Pancreas (tissue), 10 donors: ENCODE measurements around the gene TAGAP. TPM values are rescaled to one million over a fixed set of nuclear protein-coding genes. Genes with fewer than 3 reads are reported as not detected.
"Not testable (repeated sequence)": the region's sequence is repeated elsewhere in the genome, so short reads cannot be mapped to it uniquely, and the experiment has no call there.

ENCODE experiments used
- ATAC-seq, 4 donors: fragments of 200-7000 bp; cut with Tn5 transposase; one replicate each; pipeline versions ENCODE4 v1.8.0 to v1.9.1; 2020; ENCODE audit warnings: mild to moderate bottlenecking in 4 of 4, moderate library complexity in 4 of 4
- DNase-seq, 6 donors: peaks; one replicate each; pipeline ENCODE4 v3.0.0-alpha.2; 2020
- FAIRE-seq: peaks from 2 replicates; lab custom pipeline; 2012; peaks lifted over from hg19 to GRCh38; lab: Jason Lieb, UNC
- H3K27ac ChIP-seq, 4 donors: fragments of 200-600 bp; sonication (generic); 1 replicate in 3 of 4; 2 replicates in 1 of 4; pipeline versions ENCODE4 v1.5.0 to v1.8.0; 2020
- H3K27me3 ChIP-seq, 4 donors: fragments of 200-600 bp; one replicate each; pipeline ENCODE4 v1.8.0; 2021
- H3K36me3 ChIP-seq, 3 donors: fragments of 200-600 bp; sonication (generic) in 1 of 3; one replicate each; pipeline versions ENCODE4 v1.5.0 to v1.8.0; 2020 to 2021
- H3K4me1 ChIP-seq, 3 donors: fragments of 200-600 bp; one replicate each; pipeline ENCODE4 v1.8.0; 2021
- H3K4me3 ChIP-seq, 4 donors: fragments of 200-600 bp; sonication (generic) in 2 of 4; one replicate each; pipeline versions ENCODE4 v1.5.0 to v1.8.0; 2020 to 2021
- H3K9me3 ChIP-seq, 4 donors: fragments of 200-600 bp; one replicate each; pipeline ENCODE4 v1.8.0; 2021
- WGBS, 2 donors: extraction: QIAGEN DNeasy Blood & Tissue Kit; methylation state at CpG; one replicate each; pipeline ENCODE4 v1.1.7; 2013; 5-methylcytosine and 5-hydroxymethylcytosine counted together
- intact Hi-C, 3 donors: fragments of 100-400 bp; cut with DNase I; formaldehyde crosslinking; loops; one replicate each; pipeline versions ENCODE4 v1.11.1 to v1.14.2; 2022
- polyA plus RNA-seq, 2 donors: library from polyadenylated mRNA; stranded (reverse); fragments of 200-250 nt; gene quantifications; one replicate each; pipeline ENCODE4 v1.2.3, GENCODE V29; 2013
- total RNA-seq, 6 donors: library from RNA; stranded (reverse); fragmentation: NEBNext Ultra II Directional in 4 of 6; extraction: Animal tissue kit (Norgen Biotek cat#: 25700) in 4 of 6; gene quantifications; one replicate each; pipeline versions ENCODE4 v1.2.1 to v1.2.4, GENCODE V29; 2021 to 2023
- TF ChIP-seq, protein P1 (sequence below), 4 donors: fragments of 200-600 bp; sonication (generic) in 3 of 4; IDR thresholded peaks; one replicate each; pipeline versions ENCODE4 v1.5.0 to v1.8.0; 2021; ENCODE audit warnings: antibody characterized with exemption in 4 of 4
- donor health status: healthy with polysubstance abuse.
- donor health status: DM: no; HTN: no; CAD: no; lungs with moderate emphysema.
- donor health status: DM: no; HTN: no; CAD: no.
- donor health status: control.
- donor health status: control.
- donor health status: Bipolar disorder and iron deficiency.
- donor health status: DM: yes; HTN: yes; CAD: no.
- donor health status: DM: no; HTN: no; CAD: no.
- donor health status: DM: no; HTN: no; CAD: no.
- donor health status: DM: yes; HTN: yes; CAD: no.

The TAGAP gene
- total and polyA plus RNA-seq, 8 donors = 0.19 to 4.1 (median 0.53) TPM

- TF ChIP-seq, protein P1, sequence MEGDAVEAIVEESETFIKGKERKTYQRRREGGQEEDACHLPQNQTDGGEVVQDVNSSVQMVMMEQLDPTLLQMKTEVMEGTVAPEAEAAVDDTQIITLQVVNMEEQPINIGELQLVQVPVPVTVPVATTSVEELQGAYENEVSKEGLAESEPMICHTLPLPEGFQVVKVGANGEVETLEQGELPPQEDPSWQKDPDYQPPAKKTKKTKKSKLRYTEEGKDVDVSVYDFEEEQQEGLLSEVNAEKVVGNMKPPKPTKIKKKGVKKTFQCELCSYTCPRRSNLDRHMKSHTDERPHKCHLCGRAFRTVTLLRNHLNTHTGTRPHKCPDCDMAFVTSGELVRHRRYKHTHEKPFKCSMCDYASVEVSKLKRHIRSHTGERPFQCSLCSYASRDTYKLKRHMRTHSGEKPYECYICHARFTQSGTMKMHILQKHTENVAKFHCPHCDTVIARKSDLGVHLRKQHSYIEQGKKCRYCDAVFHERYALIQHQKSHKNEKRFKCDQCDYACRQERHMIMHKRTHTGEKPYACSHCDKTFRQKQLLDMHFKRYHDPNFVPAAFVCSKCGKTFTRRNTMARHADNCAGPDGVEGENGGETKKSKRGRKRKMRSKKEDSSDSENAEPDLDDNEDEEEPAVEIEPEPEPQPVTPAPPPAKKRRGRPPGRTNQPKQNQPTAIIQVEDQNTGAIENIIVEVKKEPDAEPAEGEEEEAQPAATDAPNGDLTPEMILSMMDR (IDR thresholded peaks at IDR 0.05) = no peak
- no peak for FAIRE-seq
- Histone ChIP-seq H3K36me3 (no peaks in the 10 kb centered on the region), H3K4me3 (no peak overlapping the region), H3K4me1 (peaks cover 0 to 9% (median 5%) of the 10 kb centered on the region in 3 donors), H3K27ac (no peak overlapping the region), H3K27me3 (no peaks in the 10 kb centered on the region), H3K9me3 (no peaks in the 10 kb centered on the region)
- intact Hi-C loops = no loop called here
- DNase-seq = no peak
- no peak for ATAC-seq
- 82 to 88% methylated on average over 2 of the region's 2 CpGs for WGBS, 2 donors
Observed at GRCh38 chr6:158996856-158997255, 47.9 kb downstream of the TAGAP start.

DNA sequence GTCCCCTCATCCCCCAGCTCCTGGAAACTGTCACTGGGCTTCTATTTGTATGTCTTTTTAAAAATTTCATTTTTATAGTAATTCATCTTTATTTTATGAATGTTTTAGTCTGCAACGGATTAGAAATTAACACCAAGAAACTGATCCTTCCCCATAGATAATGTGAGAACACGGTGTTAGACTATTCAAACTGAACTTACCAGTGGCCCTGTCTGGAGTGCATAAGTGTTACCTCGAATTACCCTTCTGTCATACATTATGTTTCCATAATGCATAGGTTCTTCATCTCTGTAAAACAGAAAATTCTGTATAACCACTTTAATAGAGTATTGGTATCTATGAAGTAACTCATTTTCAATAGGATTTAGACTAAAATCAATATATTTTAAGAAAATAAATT lies 51.2 kb downstream of the TAGAP start:
- no peak for FAIRE-seq
- intact Hi-C loops = no loop called here
- no peak for DNase-seq
- H3K27ac ChIP-seq = no peak overlapping the region
- 93 to 96% methylated on average over 3 of the region's 3 CpGs for WGBS, 2 donors
- no peak overlapping the region for H3K4me3 ChIP-seq
- no peaks in the 10 kb centered on the region for H3K4me1 ChIP-seq
- H3K36me3 ChIP-seq = no peaks in the 10 kb centered on the region
- ATAC-seq = no peak
- H3K9me3 ChIP-seq = no peaks in the 10 kb centered on the region
- no peaks in the 10 kb centered on the region for H3K27me3 ChIP-seq
- TF ChIP-seq, protein P1 (IDR thresholded peaks at IDR 0.05) = no peak

DNA sequence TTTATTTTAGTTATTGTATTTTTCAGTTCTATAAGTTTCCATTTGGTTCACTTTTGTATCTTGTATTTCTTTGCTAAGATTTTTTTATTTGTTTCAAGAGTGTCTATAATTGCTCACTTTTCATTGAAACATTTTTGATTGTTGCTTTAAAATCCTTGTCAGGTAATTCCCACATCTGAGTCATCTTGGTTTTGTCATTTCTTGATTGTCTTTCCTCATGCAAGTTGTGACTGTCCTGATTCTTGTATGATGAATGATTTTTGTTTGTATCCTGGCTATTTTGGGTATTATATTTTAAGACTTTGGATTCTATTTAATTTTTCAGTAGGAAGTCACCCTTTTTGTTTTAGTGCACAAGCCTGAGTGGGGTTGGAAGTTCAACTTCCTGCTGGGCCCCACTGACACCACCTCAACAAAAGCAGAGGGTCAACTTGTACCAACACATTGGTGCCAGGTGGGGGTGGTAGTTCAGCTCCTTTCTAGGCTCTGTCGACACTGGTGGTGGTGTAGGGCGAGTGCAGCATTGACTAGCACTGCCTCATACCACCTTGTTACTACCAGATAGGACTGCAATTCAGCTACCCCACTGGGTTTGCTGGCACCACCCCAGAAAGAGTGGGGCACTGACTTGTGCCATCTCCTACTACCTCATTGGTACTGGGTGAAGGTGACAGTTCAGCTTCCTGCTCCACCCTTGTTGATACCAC lies 53.6 kb downstream of the TAGAP start:
- FAIRE-seq = no peak
- no peaks in the 10 kb centered on the region for H3K27me3 ChIP-seq
- no peak for ATAC-seq
- H3K27ac ChIP-seq = no peak overlapping the region
- H3K9me3 ChIP-seq = no peaks in the 10 kb centered on the region
- H3K4me3 ChIP-seq = no peak overlapping the region
- H3K4me1 ChIP-seq = no peaks in the 10 kb centered on the region
- TF ChIP-seq, protein P1 (IDR thresholded peaks at IDR 0.05) = no peak
- intact Hi-C loops = no loop called here
- DNase-seq = no peak
- 87 to 90% methylated on average over 2 of the region's 2 CpGs for WGBS, 2 donors
- H3K36me3 ChIP-seq = no peaks in the 10 kb centered on the region

- H3K36me3 ChIP-seq, intact Hi-C loops, H3K27ac ChIP-seq, H3K9me3 ChIP-seq, FAIRE-seq, H3K4me1 ChIP-seq, ATAC-seq, H3K27me3 ChIP-seq, DNase-seq, H3K4me3 ChIP-seq: not testable (repeated sequence)
- WGBS, 2 donors = 95 to 97% methylated on average over 2 of the region's 2 CpGs
Observed at GRCh38 chr6:158989711-158990110, 55.1 kb downstream of the TAGAP start.

DNA sequence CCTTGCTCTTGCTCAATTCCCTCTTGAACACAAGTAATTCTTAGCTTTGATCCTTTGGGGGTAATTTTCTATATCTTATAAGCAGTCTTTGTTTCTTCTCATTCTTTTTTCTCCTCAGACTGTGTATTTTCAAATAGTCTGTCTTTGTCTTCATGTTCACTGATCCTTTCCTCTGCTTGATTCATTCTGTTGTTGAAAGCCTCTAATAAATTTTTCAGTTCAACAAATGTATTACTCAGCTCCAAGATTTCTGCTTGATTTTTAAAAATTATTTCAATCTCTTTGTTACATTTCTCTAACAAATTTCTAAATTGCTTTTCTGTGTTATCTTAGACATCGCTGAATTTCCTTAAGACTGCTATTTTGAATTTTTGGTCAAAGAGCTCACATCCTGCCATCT lies 56.3 kb downstream of the TAGAP start:
- DNase-seq (no peak), FAIRE-seq (no peak), ATAC-seq (no peak)
- Histone ChIP-seq H3K36me3 (no peaks in the 10 kb centered on the region), H3K27ac (no peak overlapping the region), H3K4me3 (no peak overlapping the region), H3K4me1 (no peaks in the 10 kb centered on the region), H3K9me3 (no peaks in the 10 kb centered on the region), H3K27me3 (no peaks in the 10 kb centered on the region)
- intact Hi-C loops = no loop called here
- TF ChIP-seq, protein P1 (IDR thresholded peaks at IDR 0.05) = no peak
- 98 to 100% methylated on average over 1 of the region's 1 CpG for WGBS, 2 donors
